ENCODE measurements around the gene MRPL42.

The MRPL42 gene

GRCh38 chr12:93442411-93443340 lies 24.6 kb upstream of the MRPL42 start:
- in situ Hi-C loops (cut with HindIII; ENCODE audit: low sequenced_read_pairs), result no loop called here

GRCh38 chr12:93443576-93443975 lies 23.7 kb upstream of the MRPL42 start:
- in situ Hi-C loops (cut with HindIII; ENCODE audit: low sequenced_read_pairs), result no loop called here

- in situ Hi-C loops (cut with HindIII; ENCODE audit: low sequenced_read_pairs), result no loop called here
These were observed 19.6 kb upstream of the MRPL42 start for GRCh38 chr12:93447555-93448290.

- in situ Hi-C loops (cut with HindIII; ENCODE audit: low sequenced_read_pairs), result no loop called here
These were observed 18.5 kb upstream of the MRPL42 start for GRCh38 chr12:93448796-93449195.

GRCh38 chr12:93449277-93449676 lies 18.0 kb upstream of the MRPL42 start:
- in situ Hi-C loops (cut with HindIII; ENCODE audit: low sequenced_read_pairs), result no loop called here

GRCh38 chr12:93451423-93452158 lies 15.7 kb upstream of the MRPL42 start:
- in situ Hi-C loops (cut with HindIII; ENCODE audit: low sequenced_read_pairs), result no loop called here

GRCh38 chr12:93453633-93454032 lies 13.7 kb upstream of the MRPL42 start:
- in situ Hi-C loops (cut with HindIII; ENCODE audit: low sequenced_read_pairs), result no loop called here

- in situ Hi-C loops (cut with HindIII; ENCODE audit: low sequenced_read_pairs), result no loop called here
These were observed 11.2 kb upstream of the MRPL42 start for GRCh38 chr12:93456077-93456476.

- in situ Hi-C loops (cut with HindIII; ENCODE audit: low sequenced_read_pairs), result no loop called here
These were observed 8.2 kb upstream of the MRPL42 start for GRCh38 chr12:93459097-93459496.

- in situ Hi-C loops (cut with HindIII; ENCODE audit: low sequenced_read_pairs), result no loop called here
These were observed 7.3 kb upstream of the MRPL42 start for GRCh38 chr12:93460003-93460402.

GRCh38 chr12:93460902-93461301 lies 6.4 kb upstream of the MRPL42 start:
- in situ Hi-C loops (cut with HindIII; ENCODE audit: low sequenced_read_pairs), result no loop called here

GRCh38 chr12:93461503-93461902 lies 5.8 kb upstream of the MRPL42 start:
- in situ Hi-C loops (cut with HindIII; ENCODE audit: low sequenced_read_pairs), result no loop called here

GRCh38 chr12:93465841-93466240 lies 1.5 kb upstream of the MRPL42 start:
- in situ Hi-C loops (cut with HindIII; ENCODE audit: low sequenced_read_pairs), result no loop called here

- in situ Hi-C loops (cut with HindIII; ENCODE audit: low sequenced_read_pairs), result no loop called here
These were observed 526 bp upstream of the MRPL42 start for GRCh38 chr12:93466625-93467350.

GRCh38 chr12:93468008-93468371 lies 676 bp downstream of the MRPL42 start:
- in situ Hi-C loops (cut with HindIII; ENCODE audit: low sequenced_read_pairs), result no loop called here

GRCh38 chr12:93469386-93469785 lies 2.1 kb downstream of the MRPL42 start:
- in situ Hi-C loops (cut with HindIII; ENCODE audit: low sequenced_read_pairs), result no loop called here

GRCh38 chr12:93476555-93476954 lies 9.2 kb downstream of the MRPL42 start:
- in situ Hi-C loops (cut with HindIII; ENCODE audit: low sequenced_read_pairs), result no loop called here

GRCh38 chr12:93482721-93483120 lies 15.4 kb downstream of the MRPL42 start:
- in situ Hi-C loops (cut with HindIII; ENCODE audit: low sequenced_read_pairs), result no loop called here

- in situ Hi-C loops (cut with HindIII; ENCODE audit: low sequenced_read_pairs), result no loop called here
These were observed 16.0 kb downstream of the MRPL42 start for GRCh38 chr12:93483151-93483807.

- in situ Hi-C loops (cut with HindIII; ENCODE audit: low sequenced_read_pairs), result no loop called here
These were observed 17.1 kb downstream of the MRPL42 start for GRCh38 chr12:93484315-93484981.
